Astrocyte (in vitro differentiated cells and primary cell): ENCODE measurements around the gene NDUFS2. TPM values are rescaled to one million over a fixed set of nuclear protein-coding genes. Genes with fewer than 3 reads are reported as not detected.

Experiments
- DNase-seq: peaks from one replicate; pipeline ENCODE4 v3.0.0-alpha.2; 2010; ENCODE audit warnings: low read depth
- FAIRE-seq: peaks from 2 replicates; lab custom pipeline; 2011; peaks lifted over from hg19 to GRCh38; lab: Jason Lieb, UNC
- H2AFZ ChIP-seq: 2 replicates; pipeline ENCODE4 v1.6.0; 2012; ENCODE audit warnings: low read depth, low read length, inconsistent platforms
- H3K27ac ChIP-seq: 2 replicates; pipeline ENCODE4 v1.5.1; 2011; ENCODE audit warnings: low read depth, low read length, inconsistent platforms
- H3K27me3 ChIP-seq: 2 replicates; pipeline ENCODE4 v1.6.0; 2011; ENCODE audit warnings: low read length, inconsistent platforms; ENCODE audit not compliant: insufficient read depth
- H3K36me3 ChIP-seq: 2 replicates; pipeline ENCODE4 v1.5.1; 2011; ENCODE audit warnings: low read length, inconsistent platforms; ENCODE audit not compliant: insufficient read depth
- H3K4me1 ChIP-seq: 2 replicates; pipeline ENCODE4 v1.5.1; 2011; ENCODE audit warnings: low read length, inconsistent platforms; ENCODE audit not compliant: insufficient read depth
- H3K4me2 ChIP-seq: 2 replicates; pipeline ENCODE4 v1.6.0; 2012; ENCODE audit warnings: low read length, inconsistent platforms
- H3K4me3 ChIP-seq: 2 replicates; pipeline ENCODE4 v1.5.1; 2011; ENCODE audit warnings: low read depth, mild to moderate bottlenecking, low read length, inconsistent platforms; ENCODE audit not compliant: insufficient read depth
- H3K79me2 ChIP-seq: 2 replicates; pipeline ENCODE4 v1.6.0; 2012; ENCODE audit warnings: mild to moderate bottlenecking, low read length, inconsistent platforms; ENCODE audit not compliant: insufficient read depth
- H3K9ac ChIP-seq: 2 replicates; pipeline ENCODE4 v1.6.0; 2012; ENCODE audit warnings: mild to moderate bottlenecking, low read length, inconsistent platforms
- H3K9me3 ChIP-seq: 2 replicates; pipeline ENCODE4 v1.5.1; 2012; ENCODE audit warnings: low read depth, mild to moderate bottlenecking, low read length, inconsistent platforms; ENCODE audit not compliant: insufficient read depth
- H4K20me1 ChIP-seq: 2 replicates; pipeline ENCODE4 v1.6.0; 2012; ENCODE audit warnings: low read length, inconsistent platforms; ENCODE audit not compliant: insufficient read depth
- H3K27ac Mint-ChIP-seq: one replicate; pipeline ENCODE4 v1.8.0; 2021; ENCODE audit warnings: mild to moderate bottlenecking, mixed read lengths; ENCODE audit not compliant: unreplicated experiment
- H3K27me3 Mint-ChIP-seq: one replicate; pipeline ENCODE4 v1.8.0; 2021; ENCODE audit warnings: low read depth, mixed read lengths; ENCODE audit not compliant: unreplicated experiment
- H3K36me3 Mint-ChIP-seq: one replicate; pipeline ENCODE4 v1.8.0; 2021; ENCODE audit warnings: low read depth, mixed read lengths; ENCODE audit not compliant: unreplicated experiment
- H3K4me1 Mint-ChIP-seq: one replicate; pipeline ENCODE4 v1.8.0; 2021; ENCODE audit warnings: low read depth, mixed read lengths; ENCODE audit not compliant: unreplicated experiment
- H3K4me3 Mint-ChIP-seq: one replicate; pipeline ENCODE4 v1.8.0; 2021; ENCODE audit warnings: mild to moderate bottlenecking, moderate library complexity, mixed read lengths; ENCODE audit not compliant: unreplicated experiment
- H3K9me3 Mint-ChIP-seq: one replicate; pipeline ENCODE4 v1.8.0; 2021; ENCODE audit warnings: mild to moderate bottlenecking, mixed read lengths; ENCODE audit not compliant: unreplicated experiment
- CTCF ChIP-seq: IDR thresholded peaks from 2 replicates; pipeline ENCODE4 v1.5.1; 2011; ENCODE audit warnings: low read depth, mild to moderate bottlenecking, inconsistent platforms, low read length, moderate library complexity; ENCODE audit not compliant: insufficient read depth
- EZH2 ChIP-seq: IDR thresholded peaks from 2 replicates; pipeline ENCODE4 v1.6.1; 2012; ENCODE audit warnings: mild to moderate bottlenecking, low read length, inconsistent platforms; ENCODE audit not compliant: insufficient read depth
- total RNA-seq: library from RNA; stranded (reverse); gene quantifications from 2 replicates; pipeline ENCODE4 v1.2.1, GENCODE V29; 2021

The NDUFS2 gene
- total RNA-seq, 1 donor from 2014 or later = 59.9 TPM

GRCh38 chr1:161193561-161194235 is 8.5 kb upstream of the NDUFS2 start:
- Mint-ChIP-seq H3K27ac (no peak overlapping the region), H3K9me3 (no peaks in the 10 kb centered on the region), H3K36me3 (no peaks in the 10 kb centered on the region), H3K4me1 (peaks cover 12% of the 10 kb centered on the region), H3K27me3 (peaks cover 2% of the 10 kb centered on the region), H3K4me3 (no peak overlapping the region)
- H2AFZ ChIP-seq = no peak overlapping the region
- H3K36me3 ChIP-seq = no peaks in the 10 kb centered on the region
- TF ChIP-seq EZH2 = no peak
- TF ChIP-seq CTCF = no peak
- H3K27me3 ChIP-seq = no peaks in the 10 kb centered on the region
- no peak overlapping the region for H3K9ac ChIP-seq
- H4K20me1 ChIP-seq = no peaks in the 10 kb centered on the region
- no peaks in the 10 kb centered on the region for H3K9me3 ChIP-seq
- FAIRE-seq (no peak), DNase-seq (no peak)
- H3K4me1 ChIP-seq = peaks cover 20% of the 10 kb centered on the region
- no peak overlapping the region for H3K4me2 ChIP-seq
- no peak overlapping the region for H3K27ac ChIP-seq
- no peak overlapping the region for H3K4me3 ChIP-seq
- no peaks in the 10 kb centered on the region for H3K79me2 ChIP-seq

DNA sequence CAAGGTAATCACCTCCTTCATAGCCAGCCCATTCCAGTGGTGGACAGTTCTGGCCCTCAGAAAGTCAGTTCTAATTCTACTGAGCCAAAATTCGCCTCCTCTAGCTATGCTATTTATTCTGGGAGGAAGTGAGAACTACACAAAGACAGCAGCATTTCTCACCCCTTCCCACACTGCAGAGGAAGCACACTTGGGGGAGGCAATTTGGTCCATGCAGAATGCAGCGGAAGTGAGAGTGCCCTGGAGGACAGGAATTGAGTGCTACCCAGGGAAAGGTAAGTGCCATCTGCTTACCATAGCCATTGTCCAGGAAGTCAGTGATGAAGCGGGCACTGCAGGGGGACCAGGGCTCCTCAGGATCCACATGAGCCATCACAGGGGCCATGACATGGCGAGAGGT is 7.0 kb upstream of the NDUFS2 start:
- Histone ChIP-seq H2AFZ (no peak overlapping the region), H3K9ac (no peak overlapping the region), H3K79me2 (no peaks in the 10 kb centered on the region), H4K20me1 (no peaks in the 10 kb centered on the region), H3K27me3 (no peaks in the 10 kb centered on the region), H3K4me2 (no peak overlapping the region), H3K27ac (no peak overlapping the region), H3K4me1 (peaks cover 20% of the 10 kb centered on the region), H3K36me3 (no peaks in the 10 kb centered on the region), H3K4me3 (no peak overlapping the region), H3K9me3 (no peaks in the 10 kb centered on the region)
- no peaks in the 10 kb centered on the region for H3K9me3 Mint-ChIP-seq
- no peak overlapping the region for H3K4me3 Mint-ChIP-seq
- H3K27me3 Mint-ChIP-seq = peaks cover 2% of the 10 kb centered on the region
- TF ChIP-seq CTCF = no peak
- DNase-seq (no peak), FAIRE-seq (no peak)
- H3K4me1 Mint-ChIP-seq = peaks cover 20% of the 10 kb centered on the region
- no peak overlapping the region for H3K27ac Mint-ChIP-seq
- no peaks in the 10 kb centered on the region for H3K36me3 Mint-ChIP-seq

DNA sequence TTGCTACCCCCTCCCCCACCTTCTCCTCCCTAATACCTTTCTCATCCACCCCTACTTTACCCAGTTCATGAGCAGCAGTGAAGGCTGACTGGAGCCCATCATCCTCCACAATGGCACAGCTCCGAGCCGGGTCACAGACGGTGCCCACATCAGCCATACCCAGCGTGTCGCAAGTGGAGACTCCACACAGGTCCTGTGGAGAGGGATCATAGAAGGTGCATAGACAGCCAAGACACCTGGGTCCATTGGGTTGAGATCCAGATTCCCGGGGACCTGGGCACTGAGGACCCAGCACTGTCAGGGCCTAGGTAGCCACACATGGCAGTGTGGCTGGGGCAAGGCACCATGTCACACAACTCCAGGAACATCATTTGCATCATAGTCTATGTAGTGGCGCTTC is 6.1 kb upstream of the NDUFS2 start:
- no peak overlapping the region for H3K4me2 ChIP-seq
- H3K27ac Mint-ChIP-seq = no peak overlapping the region
- H3K4me1 Mint-ChIP-seq = peaks cover 26% of the 10 kb centered on the region
- H3K4me3 ChIP-seq = no peak overlapping the region
- H3K36me3 Mint-ChIP-seq = no peaks in the 10 kb centered on the region
- no peak overlapping the region for H2AFZ ChIP-seq
- no peaks in the 10 kb centered on the region for H3K9me3 ChIP-seq
- H3K79me2 ChIP-seq = no peaks in the 10 kb centered on the region
- H4K20me1 ChIP-seq = no peaks in the 10 kb centered on the region
- no peak for TF ChIP-seq EZH2
- no peak for TF ChIP-seq CTCF
- DNase-seq = no peak
- H3K27me3 Mint-ChIP-seq = peaks cover 2% of the 10 kb centered on the region
- H3K4me3 Mint-ChIP-seq = no peak overlapping the region
- H3K36me3 ChIP-seq = no peaks in the 10 kb centered on the region
- no peaks in the 10 kb centered on the region for H3K27me3 ChIP-seq
- H3K9ac ChIP-seq = no peak overlapping the region
- FAIRE-seq = no peak
- H3K4me1 ChIP-seq = peaks cover 21% of the 10 kb centered on the region
- no peak overlapping the region for H3K27ac ChIP-seq
- no peaks in the 10 kb centered on the region for H3K9me3 Mint-ChIP-seq
